Fibroblast of skin of left quadriceps (primary cell): Measurements from ENCODE around the gene XPOT.
"Not testable (repeated sequence)": the region's sequence is repeated elsewhere in the genome, so short reads cannot be mapped to it uniquely, and the experiment has no call there.

Experiments used
- DNase-seq, 2 experiments: peaks; one replicate each; pipeline ENCODE4 v3.0.0-alpha.2; 2013; ENCODE audit warnings: low read depth in 2 of 2

The XPOT gene

GRCh38 chr12:64403707-64404469 is at the start of gene XPOT:
Gene XPOT, plus strand, starts transcription at chr12:64404392. Its CDS starts 5,644 bp downstream, at chr12:64410036.
- peak; percentile 96 for DNase-seq

- not testable (repeated sequence) for DNase-seq
Measured at GRCh38 chr12:64356209-64356608, 48.0 kb upstream of the XPOT start.

GRCh38 chr12:64361173-64361572 is 43.0 kb upstream of the XPOT start:
- not testable (repeated sequence) for DNase-seq

- DNase-seq = no peak
Measured at GRCh38 chr12:64362721-64363305, 41.4 kb upstream of the XPOT start.

- no peak for DNase-seq
Measured at GRCh38 chr12:64383675-64384074, 20.5 kb upstream of the XPOT start.

GRCh38 chr12:64385019-64385418 is 19.2 kb upstream of the XPOT start:
- no peak for DNase-seq

GRCh38 chr12:64385468-64385867 is 18.7 kb upstream of the XPOT start:
- DNase-seq = no peak

- DNase-seq = no peak
Measured at GRCh38 chr12:64387197-64387816, 16.9 kb upstream of the XPOT start.

- DNase-seq = no peak
Measured at GRCh38 chr12:64389154-64389553, 15.0 kb upstream of the XPOT start.

- no peak for DNase-seq
Measured at GRCh38 chr12:64390275-64390851, 13.8 kb upstream of the XPOT start, which contains the start of gene C12orf56. Gene C12orf56, minus strand, starts transcription at chr12:64390758. Its CDS starts 193 bp downstream, at chr12:64390565.

GRCh38 chr12:64392221-64392620 is 12.0 kb upstream of the XPOT start:
- DNase-seq = peak in 1 of 2 experiments; percentile 13

- DNase-seq = no peak
Measured at GRCh38 chr12:64395739-64396138, 8.5 kb upstream of the XPOT start.

GRCh38 chr12:64400041-64400440 is 4.2 kb upstream of the XPOT start:
- DNase-seq = no peak

- no peak for DNase-seq
Measured at GRCh38 chr12:64402181-64402580, 2.0 kb upstream of the XPOT start.

- peak; percentile 91 for DNase-seq
Measured at GRCh38 chr12:64404470-64405256, 471 bp downstream of the XPOT start.

GRCh38 chr12:64407342-64408223 is 3.4 kb downstream of the XPOT start:
- DNase-seq = no peak

- no peak for DNase-seq
Measured at GRCh38 chr12:64411427-64411826, 7.2 kb downstream of the XPOT start.

GRCh38 chr12:64412459-64412858 is 8.3 kb downstream of the XPOT start:
- DNase-seq = peak; percentile 38 to 54

GRCh38 chr12:64413884-64414283 is 9.7 kb downstream of the XPOT start:
- DNase-seq = no peak

- DNase-seq = no peak
Measured at GRCh38 chr12:64418209-64418608, 14.0 kb downstream of the XPOT start.

- no peak for DNase-seq
Measured at GRCh38 chr12:64419696-64420095, 15.5 kb downstream of the XPOT start.
